Activated T-helper 1 cell treated with anti-CD3 and anti-CD28 coated beads, Interleukin-12 subunit alpha, Interleukin-12 subunit beta, Interleukin-2, Interleukin-4 antibody, amounts not matched to agents 30 ng/mL and 10 ng/mL and 1 ng/mL, durations not matched to agents 14 hours and 24 hours and 36 hours (primary cell): Measurements from ENCODE around the gene CD3G. TPM values are rescaled to one million over a fixed set of nuclear protein-coding genes. Genes with fewer than 3 reads are reported as not detected.
"Not testable (repeated sequence)": the region's sequence is repeated elsewhere in the genome, so short reads cannot be mapped to it uniquely, and the experiment has no call there.

Experiments
- DNase-seq: peaks from one replicate; pipeline ENCODE4 v3.0.0; 2021; ENCODE audit warnings: low spot score
- H3K27ac Mint-ChIP-seq: one replicate; pipeline ENCODE4 v1.8.0; 2021; ENCODE audit warnings: mild to moderate bottlenecking, mixed read lengths
- H3K27me3 Mint-ChIP-seq: one replicate; pipeline ENCODE4 v1.8.0; 2022; ENCODE audit warnings: mild to moderate bottlenecking, moderate library complexity, mixed read lengths; ENCODE audit not compliant: insufficient read depth
- H3K36me3 Mint-ChIP-seq: one replicate; pipeline ENCODE4 v1.8.0; 2021; ENCODE audit warnings: low read depth, mixed read lengths
- H3K4me1 Mint-ChIP-seq: one replicate; pipeline ENCODE4 v1.8.0; 2021; ENCODE audit warnings: low read depth, mixed read lengths
- H3K4me3 Mint-ChIP-seq: one replicate; pipeline ENCODE4 v1.8.0; 2021; ENCODE audit warnings: mild to moderate bottlenecking, moderate library complexity, mixed read lengths
- H3K9me3 Mint-ChIP-seq: one replicate; pipeline ENCODE4 v1.8.0; 2021; ENCODE audit warnings: mixed read lengths
- intact Hi-C: fragments of 100-400 bp; cut with micrococcal nuclease; formaldehyde crosslinking; loops from one replicate; pipeline ENCODE4 v1.15.1; 2024
- total RNA-seq: library from RNA; stranded (reverse); gene quantifications from 2 replicates; pipeline ENCODE4 v1.2.3, GENCODE V29; 2022

CD3G gene
- total RNA-seq, 1 donor from 2014 or later = 134 TPM

GRCh38 chr11:118401151-118401879, 57.2 kb downstream of the CD3G start, which contains the start of gene ATP5MG:
ATP5MG (plus strand) TSS chr11:118401606; CDS start chr11:118401666, 60 bp downstream.
- peak within 1 kb of the TSS; percentile 93 for H3K4me3 Mint-ChIP-seq
- H3K27me3 Mint-ChIP-seq = no peaks in the 10 kb centered on the region
- peak; percentile 87 for DNase-seq
- peaks cover 68% of the 10 kb centered on the region for H3K4me1 Mint-ChIP-seq
- intact Hi-C loops = loop anchor here (1.0 to 5.0 kb wide), 10 partner anchors 34 to 1074 kb away; partner anchors contain the start of genes CEP164, DDX6 and UBE4A
- H3K36me3 Mint-ChIP-seq = peaks cover 26% of the 10 kb centered on the region
- H3K27ac Mint-ChIP-seq = peak within 1 kb of the TSS; percentile 96
- no peaks in the 10 kb centered on the region for H3K9me3 Mint-ChIP-seq

GRCh38 chr11:118401880-118402590, 57.9 kb downstream of the CD3G start:
- DNase-seq = no peak
- H3K27ac Mint-ChIP-seq = peak overlapping the region; percentile 96
- intact Hi-C loops = loop anchor here (1.0 to 5.0 kb wide), 10 partner anchors 33 to 1075 kb away; partner anchors contain the start of genes CEP164, DDX6 and UBE4A
- peaks cover 33% of the 10 kb centered on the region for H3K36me3 Mint-ChIP-seq
- H3K9me3 Mint-ChIP-seq = no peaks in the 10 kb centered on the region
- H3K27me3 Mint-ChIP-seq = no peaks in the 10 kb centered on the region
- peak overlapping the region; percentile 93 for H3K4me3 Mint-ChIP-seq
- H3K4me1 Mint-ChIP-seq = peaks cover 66% of the 10 kb centered on the region

- peak overlapping the region; percentile 93 for H3K4me3 Mint-ChIP-seq
- intact Hi-C loops = loop anchor here (5.0 kb wide), 2 partner anchors 390 to 1075 kb away; partner anchors contain the start of genes CEP164 and DDX6
- DNase-seq, H3K9me3 Mint-ChIP-seq, H3K27me3 Mint-ChIP-seq: not testable (repeated sequence)
- H3K4me1 Mint-ChIP-seq = peaks cover 61% of the 10 kb centered on the region
- H3K27ac Mint-ChIP-seq = peak overlapping the region; percentile 70
- peaks cover 34% of the 10 kb centered on the region for H3K36me3 Mint-ChIP-seq
Measured at GRCh38 chr11:118402594-118402993, 58.5 kb downstream of the CD3G start.

Other genes starting within 250 kb of the CD3G start
- gene SCN4B, start 191.5 kb upstream of the CD3G start, total RNA-seq = 0.08 TPM in 1 of 2 replicates, not detected in the other
- gene SCN2B, start 167.7 kb upstream of the CD3G start, total RNA-seq = not detected in 2 replicates
- gene JAML, start 119.3 kb upstream of the CD3G start, total RNA-seq = 264 and 271 TPM in 2 replicates
- 63.5 and 69.3 TPM in 2 replicates for gene MPZL3, start 92.0 kb upstream of the CD3G start, total RNA-seq
- gene MPZL2, start 80.0 kb upstream of the CD3G start, total RNA-seq = 13.2 and 15.9 TPM in 2 replicates
- gene CD3E, start 39.6 kb upstream of the CD3G start, total RNA-seq = 630 and 646 TPM in 2 replicates
- gene CD3D, start 1.6 kb upstream of the CD3G start, total RNA-seq = 486 and 491 TPM in 2 replicates
- gene UBE4A, start 15.3 kb downstream of the CD3G start, total RNA-seq = 44.1 and 46.0 TPM in 2 replicates
- gene ATP5MG, start 57.3 kb downstream of the CD3G start, total RNA-seq = 205 and 216 TPM in 2 replicates
- 78.4 and 87.8 TPM in 2 replicates for gene KMT2A, start 92.1 kb downstream of the CD3G start, total RNA-seq
- 0.59 and 0.91 TPM in 2 replicates for gene TTC36, start 183.1 kb downstream of the CD3G start, total RNA-seq
- gene TMEM25, start 186.8 kb downstream of the CD3G start, total RNA-seq = 13.6 and 15.0 TPM in 2 replicates
- gene IFT46, start 221.6 kb downstream of the CD3G start, total RNA-seq = 17.7 and 18.4 TPM in 2 replicates
- gene ARCN1, start 228.1 kb downstream of the CD3G start, total RNA-seq = 162 and 165 TPM in 2 replicates